NCI-H2171 (cell line): ENCODE data around the gene FHIT.

ENCODE experiments used
- DNase-seq: peaks from one replicate; lab custom pipeline; 2025; lab: John Stamatoyannopoulos, UW

FHIT gene

GRCh38 chr3:59877263-59878037 lies 1373.8 kb downstream of the FHIT start:
- no peak for DNase-seq

GRCh38 chr3:59876533-59877062 lies 1374.7 kb downstream of the FHIT start:
- no peak for DNase-seq

GRCh38 chr3:59873576-59874230 lies 1377.5 kb downstream of the FHIT start:
- no peak for DNase-seq

- no peak for DNase-seq
These were observed 1379.1 kb downstream of the FHIT start for GRCh38 chr3:59872128-59872527.

GRCh38 chr3:59867185-59868002 lies 1383.9 kb downstream of the FHIT start:
- DNase-seq, result no peak

- no peak for DNase-seq
These were observed 1385.2 kb downstream of the FHIT start for GRCh38 chr3:59866076-59866475.

GRCh38 chr3:59865351-59865750 lies 1385.9 kb downstream of the FHIT start:
- no peak for DNase-seq

- no peak for DNase-seq
These were observed 1388.6 kb downstream of the FHIT start for GRCh38 chr3:59862686-59863085.

GRCh38 chr3:59857589-59858346 lies 1393.5 kb downstream of the FHIT start:
- peak; percentile 39 for DNase-seq

GRCh38 chr3:59856934-59857460 lies 1394.3 kb downstream of the FHIT start:
- DNase-seq, result no peak

GRCh38 chr3:59854061-59854709 lies 1397.1 kb downstream of the FHIT start:
- no peak for DNase-seq

GRCh38 chr3:59850417-59850816 lies 1400.8 kb downstream of the FHIT start:
- DNase-seq, result no peak

GRCh38 chr3:59845386-59845785 lies 1405.9 kb downstream of the FHIT start:
- no peak for DNase-seq

GRCh38 chr3:59843821-59844220 lies 1407.4 kb downstream of the FHIT start:
- DNase-seq, result no peak

- DNase-seq, result no peak
These were observed 1411.3 kb downstream of the FHIT start for GRCh38 chr3:59839810-59840515.

GRCh38 chr3:59839283-59839682 lies 1412.0 kb downstream of the FHIT start:
- no peak for DNase-seq

- peak; percentile 3 for DNase-seq
These were observed 1414.7 kb downstream of the FHIT start for GRCh38 chr3:59836531-59836930.

- DNase-seq, result no peak
These were observed 1418.5 kb downstream of the FHIT start for GRCh38 chr3:59832702-59833101.

GRCh38 chr3:59832241-59832640 lies 1419.0 kb downstream of the FHIT start:
- DNase-seq, result no peak

GRCh38 chr3:59831394-59831793 lies 1419.9 kb downstream of the FHIT start:
- no peak for DNase-seq
